Astrocyte of the spinal cord (primary cell): Measurements from ENCODE around the gene KCNK6.
A peak's percentile ranks its signal among the peaks of the same experiment; 100 is the strongest.

Experiments used
- DNase-seq: peaks from one replicate; pipeline ENCODE4 v3.0.0; 2011; ENCODE audit warnings: low read depth, low spot score
- H3K4me3 ChIP-seq: 2 replicates; pipeline ENCODE4 v1.5.1; 2011; ENCODE audit warnings: low read depth, mild to moderate bottlenecking, low read length, moderate library complexity
- CTCF ChIP-seq: IDR thresholded peaks from 2 replicates; pipeline ENCODE4 v1.5.1; 2012; ENCODE audit warnings: low read depth, mild to moderate bottlenecking, low read length, inconsistent platforms
- in situ Hi-C: cut with HindIII; loops from 2 replicates; pipeline ENCODE4 v1.10.0; 2017; ENCODE audit warnings: low sequenced_read_pairs

Gene KCNK6

GRCh38 chr19:38319421-38320258 is at the start of gene KCNK6:
Gene KCNK6, plus strand, starts transcription at chr19:38319845. Its CDS starts 106 bp downstream, at chr19:38319951.
- TF ChIP-seq CTCF = no peak
- in situ Hi-C loops = no loop called here
- H3K4me3 ChIP-seq = peak within 1 kb of the TSS; percentile 50
- DNase-seq = no peak

GRCh38 chr19:38270587-38271167 is 49.0 kb upstream of the KCNK6 start:
- in situ Hi-C loops = loop anchor here (25.0 kb wide), 1 partner anchor 133 kb away; no protein-coding TSS in a partner anchor
- TF ChIP-seq CTCF = no peak
- DNase-seq = peak; percentile 75
- no peak overlapping the region for H3K4me3 ChIP-seq

- no peak overlapping the region for H3K4me3 ChIP-seq
- in situ Hi-C loops = loop anchor here (25.0 kb wide), 1 partner anchor 136 kb away; no protein-coding TSS in a partner anchor
- TF ChIP-seq CTCF = no peak
- no peak for DNase-seq
Measured at GRCh38 chr19:38273499-38273898, 46.1 kb upstream of the KCNK6 start.

GRCh38 chr19:38274739-38275138 is 44.9 kb upstream of the KCNK6 start:
- TF ChIP-seq CTCF = no peak
- DNase-seq = no peak
- H3K4me3 ChIP-seq = no peak overlapping the region
- in situ Hi-C loops = loop anchor here (25.0 kb wide), 1 partner anchor 137 kb away; no protein-coding TSS in a partner anchor

- TF ChIP-seq CTCF = no peak
- no peak overlapping the region for H3K4me3 ChIP-seq
- in situ Hi-C loops = no loop called here
- DNase-seq = no peak
Measured at GRCh38 chr19:38276942-38277517, 42.6 kb upstream of the KCNK6 start.

GRCh38 chr19:38277549-38277948 is 42.1 kb upstream of the KCNK6 start:
- no peak for TF ChIP-seq CTCF
- no peak for DNase-seq
- H3K4me3 ChIP-seq = no peak overlapping the region
- in situ Hi-C loops = no loop called here
